PFSK-1 (cell line): ENCODE results near the gene NOC2L.

Source experiments
- FOXP2 ChIP-seq: optimal IDR thresholded peaks from 2 replicates; pipeline ENCODE3; 2011; ENCODE audit warnings: borderline replicate concordance, control low read depth, inconsistent platforms; ENCODE audit not compliant: insufficient read depth; ENCODE audit errors: extremely low read length, extremely low read depth
- POLR2AphosphoS5 ChIP-seq: IDR thresholded peaks from 2 replicates; pipeline ENCODE4 v1.6.1; 2012; ENCODE audit warnings: low read depth, mild to moderate bottlenecking, control low read depth, low read length, moderate library complexity
- REST ChIP-seq, 2 experiments: IDR thresholded peaks; 2 replicates each; pipeline versions ENCODE4 v1.6.1 to v1.8.0; 2011 to 2012; ENCODE audit warnings: low read depth in 2 of 2, low read length in 2 of 2, control low read depth in 1 of 2, inconsistent platforms in 1 of 2, mild to moderate bottlenecking in 1 of 2, moderate library complexity in 1 of 2; ENCODE audit not compliant: insufficient read depth in 1 of 2
- SIN3A ChIP-seq: IDR thresholded peaks from 2 replicates; pipeline ENCODE4 v1.6.1; 2012; ENCODE audit warnings: mild to moderate bottlenecking, low read length, moderate library complexity, borderline replicate concordance; ENCODE audit not compliant: insufficient read depth
- TAF1 ChIP-seq: IDR thresholded peaks from 2 replicates; pipeline ENCODE4 v1.6.1; 2012; ENCODE audit warnings: low read length, control low read depth, borderline replicate concordance; ENCODE audit not compliant: insufficient read depth

- TF ChIP-seq TAF1 (no peak), POLR2AphosphoS5 (no peak), FOXP2 (no peak), REST (IDR thresholded peaks at IDR 0.05; ENCODE audit: insufficient read depth in 1 of 2, low read depth in 2 of 2, low read length in 2 of 2) (no peak), SIN3A (no peak)
These were observed 25.5 kb downstream of the NOC2L start for GRCh38 chr1:933603-933940.
